GM23338 (cell line): Measurements from ENCODE around the gene UBL7.

Source experiments
- CTCF ChIP-seq, 2 experiments: fragments of 200-600 bp in 1 of 2; sonication (generic) in 1 of 2; conservative IDR thresholded peaks; 2 replicates each; pipeline versions ENCODE4 v1.5.1 to v1.6.1; 2016 to 2017; ENCODE audit warnings: antibody characterized with exemption in 2 of 2, low read depth in 2 of 2, mild to moderate bottlenecking in 2 of 2, moderate library complexity in 1 of 2
- EZH2phosphoT487 ChIP-seq: fragments of 200-600 bp; sonication (generic); IDR thresholded peaks from one replicate; pipeline ENCODE4 v1.8.1; 2018; ENCODE audit warnings: antibody characterized with exemption; ENCODE audit not compliant: unreplicated experiment
- POLR2AphosphoS5 ChIP-seq: IDR thresholded peaks from 2 replicates; pipeline ENCODE4 v1.6.1; 2016; ENCODE audit warnings: antibody characterized with exemption, low read depth
- REST ChIP-seq: IDR thresholded peaks from one replicate; pipeline ENCODE4 v1.6.1; 2018; ENCODE audit warnings: antibody characterized with exemption; ENCODE audit not compliant: unreplicated experiment
- ZNF114 ChIP-seq: fragments of 250-450 bp; sonication (Bioruptor Pico); IDR thresholded peaks from 2 replicates; pipeline ENCODE4 v1.5.0; 2020; ENCODE audit warnings: mild to moderate bottlenecking, moderate library complexity
- ZNF331 ChIP-seq: fragments of 250-450 bp; sonication (Bioruptor Pico); IDR thresholded peaks from 2 replicates; pipeline ENCODE4 v1.5.0; 2020; ENCODE audit warnings: low read depth, mild to moderate bottlenecking, moderate library complexity

- TF ChIP-seq CTCF (conservative IDR thresholded peaks at IDR 0.05; ENCODE audit: low read depth in 2 of 2), result no peak
- no peak for TF ChIP-seq ZNF114
- no peak for TF ChIP-seq POLR2AphosphoS5
- TF ChIP-seq ZNF331 (CRISPR knock-in tag), result no peak
- no peak for TF ChIP-seq REST
- TF ChIP-seq EZH2phosphoT487, result no peak
Observed at GRCh38 chr15:74397239-74398068, 63.5 kb downstream of the UBL7 start.
